ENCODE data around the gene PPP1R14C. TPM values are rescaled to one million over a fixed set of nuclear protein-coding genes. Genes with fewer than 3 reads are reported as not detected.

PPP1R14C gene
- total and polyA plus RNA-seq, 2 donors (not counting 3 experiments of a cell fraction or from before 2014, with no cell fraction given): not detected

DNA sequence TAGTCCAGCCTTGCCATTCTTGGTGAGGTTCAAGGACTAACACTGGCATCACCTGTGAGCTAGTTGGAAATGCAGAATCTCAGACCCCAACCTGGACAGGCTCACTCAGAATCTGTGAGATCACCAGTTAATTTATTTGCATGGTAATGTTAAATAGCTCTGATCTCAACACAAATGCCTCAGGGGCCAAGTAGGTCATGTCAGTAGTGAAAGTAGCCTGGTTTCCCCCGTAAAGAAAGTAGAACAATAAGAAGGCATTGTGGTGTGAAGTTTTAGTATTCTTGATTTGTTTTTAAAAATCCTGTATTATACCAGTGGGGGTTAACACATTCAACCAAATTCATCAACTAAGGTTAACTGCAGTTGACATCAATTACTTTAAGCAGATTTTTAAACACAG, 105.5 kb downstream of the PPP1R14C start:
- H3K9me3 ChIP-seq (replicated peaks; ENCODE audit: control insufficient read depth, insufficient read depth, low read length): no peaks in the 10 kb centered on the region
- CTCF ChIA-PET: no interaction called here
- H3K9ac ChIP-seq (replicated peaks; ENCODE audit: extremely low read depth, insufficient read depth, low read length): no peak overlapping the region
- H3K27ac ChIP-seq (ENCODE audit: insufficient read depth, low read depth, low read length): no peak overlapping the region
- intact Hi-C loops (cut with micrococcal nuclease) (no loop called here), dilution Hi-C loops (cut with MboI; ENCODE audit: extremely low pct_ligation_motif_present, low sequenced_read_pairs) (no loop called here)
- BruUV-seq (replicated peaks): no TSS peak
- no peak for TF ChIP-seq FOS (IDR thresholded peaks at IDR 0.05; ENCODE audit: borderline replicate concordance, insufficient read depth, low read length)
- no peak for TF ChIP-seq MYC (IDR thresholded peaks at IDR 0.05; ENCODE audit: low read depth, low read length)
- no peak for TF ChIP-seq JUN (IDR thresholded peaks at IDR 0.05; ENCODE audit: borderline replicate concordance, insufficient read depth, insufficient read length, low read depth)
- TF ChIP-seq, protein P1, sequence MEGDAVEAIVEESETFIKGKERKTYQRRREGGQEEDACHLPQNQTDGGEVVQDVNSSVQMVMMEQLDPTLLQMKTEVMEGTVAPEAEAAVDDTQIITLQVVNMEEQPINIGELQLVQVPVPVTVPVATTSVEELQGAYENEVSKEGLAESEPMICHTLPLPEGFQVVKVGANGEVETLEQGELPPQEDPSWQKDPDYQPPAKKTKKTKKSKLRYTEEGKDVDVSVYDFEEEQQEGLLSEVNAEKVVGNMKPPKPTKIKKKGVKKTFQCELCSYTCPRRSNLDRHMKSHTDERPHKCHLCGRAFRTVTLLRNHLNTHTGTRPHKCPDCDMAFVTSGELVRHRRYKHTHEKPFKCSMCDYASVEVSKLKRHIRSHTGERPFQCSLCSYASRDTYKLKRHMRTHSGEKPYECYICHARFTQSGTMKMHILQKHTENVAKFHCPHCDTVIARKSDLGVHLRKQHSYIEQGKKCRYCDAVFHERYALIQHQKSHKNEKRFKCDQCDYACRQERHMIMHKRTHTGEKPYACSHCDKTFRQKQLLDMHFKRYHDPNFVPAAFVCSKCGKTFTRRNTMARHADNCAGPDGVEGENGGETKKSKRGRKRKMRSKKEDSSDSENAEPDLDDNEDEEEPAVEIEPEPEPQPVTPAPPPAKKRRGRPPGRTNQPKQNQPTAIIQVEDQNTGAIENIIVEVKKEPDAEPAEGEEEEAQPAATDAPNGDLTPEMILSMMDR (IDR thresholded peaks at IDR 0.05; ENCODE audit: extremely low read depth in 1 of 2, insufficient read depth in 1 of 2, low read depth in 1 of 2, low read length in 2 of 2): no peak
- no peak for TF ChIP-seq POLR2A (IDR thresholded peaks at IDR 0.05; ENCODE audit: low read depth, low read length)
- no peak for TF ChIP-seq EZH2 (IDR thresholded peaks at IDR 0.05; ENCODE audit: borderline replicate concordance, low read depth, low read length, severe bottlenecking)
- TF ChIP-seq POLR2AphosphoS5 (IDR thresholded peaks at IDR 0.05; ENCODE audit: insufficient read depth, low read depth, low read length): no peak
- TF ChIP-seq GATA2 (IDR thresholded peaks at IDR 0.05; ENCODE audit: insufficient read depth, insufficient read length, low read depth, low read length): no peak
- TF ChIP-seq, protein P2, sequence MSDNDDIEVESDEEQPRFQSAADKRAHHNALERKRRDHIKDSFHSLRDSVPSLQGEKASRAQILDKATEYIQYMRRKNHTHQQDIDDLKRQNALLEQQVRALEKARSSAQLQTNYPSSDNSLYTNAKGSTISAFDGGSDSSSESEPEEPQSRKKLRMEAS (IDR thresholded peaks at IDR 0.05; ENCODE audit: insufficient read depth, insufficient read length): no peak
- no peaks in the 10 kb centered on the region for H3K36me3 ChIP-seq (ENCODE audit: control insufficient read depth in 2 of 2, extremely low read depth in 1 of 2, insufficient read depth in 2 of 2, low read length in 2 of 2)
- H3K79me2 ChIP-seq (ENCODE audit: control insufficient read depth, insufficient read depth, low read length): no peaks in the 10 kb centered on the region
- H3K27me3 ChIP-seq (ENCODE audit: control insufficient read depth in 2 of 2, insufficient read depth in 2 of 2, low read length in 2 of 2): peaks cover 0 to 2% of the 10 kb centered on the region in 2 experiments
- no peaks in the 10 kb centered on the region for H3K4me1 ChIP-seq (ENCODE audit: control insufficient read depth, extremely low read depth, insufficient read depth, low read length)
- H3K4me3 ChIP-seq (replicated peaks in 1 of 3; ENCODE audit: insufficient read depth in 1 of 3, low read depth in 1 of 3, low read length in 3 of 3): no peak overlapping the region
- H2AFZ ChIP-seq (ENCODE audit: low read depth, low read length): no peak overlapping the region
- H3K4me2 ChIP-seq (ENCODE audit: insufficient read depth, low read length): no peak overlapping the region
- DNase-seq (ENCODE audit: low read depth, low spot score): no peak
- POLR2A ChIA-PET: no interaction called here
- H3K9me1 ChIP-seq (replicated peaks; ENCODE audit: control insufficient read depth, extremely low read depth, insufficient read depth, low read length): no peaks in the 10 kb centered on the region
- H4K20me1 ChIP-seq (replicated peaks; ENCODE audit: control insufficient read depth, extremely low read depth, insufficient read depth, low read length): no peaks in the 10 kb centered on the region
- FAIRE-seq: no peak

Measured in endothelial cell of umbilical vein (primary cell).